ENCODE data around the gene VPS13D. TPM values are rescaled to one million over a fixed set of nuclear protein-coding genes. Genes with fewer than 3 reads are reported as not detected.
"Not testable (repeated sequence)": the region's sequence is repeated elsewhere in the genome, so short reads cannot be mapped to it uniquely, and the experiment has no call there.

VPS13D gene
- total RNA-seq, 4 donors from 2014 or later, result 60.9 to 91.6 (median 71.6) TPM

- Histone ChIP-seq H3K27ac (no peak overlapping the region), H3K27me3 (no peaks in the 10 kb centered on the region), H3K9me3 (no peaks in the 10 kb centered on the region), H3K4me1 (peaks cover 13 to 18% of the 10 kb centered on the region in 2 donors), H3K4me3 (no peak overlapping the region), H3K36me3 (no peaks in the 10 kb centered on the region)
- TF ChIP-seq CTCF (IDR thresholded peaks at IDR 0.05 in 4 of 5, conservative IDR thresholded peaks at IDR 0.05 in 1 of 5), result no peak
- no peak for TF ChIP-seq POLR2A (IDR thresholded peaks at IDR 0.05)
- no peak for ATAC-seq
- DNase-seq, result no peak
- in situ Hi-C loops (cut with MboI; ENCODE audit: low sequenced_read_pairs in 4 of 4) (no loop called here), intact Hi-C loops (cut with DNase I; ENCODE audit: low total_unique reads) (no loop called here)
Observed at GRCh38 chr1:12537294-12537693, 307.5 kb downstream of the VPS13D start.

- no peak overlapping the region for H3K27ac ChIP-seq
- no peak for TF ChIP-seq CTCF (IDR thresholded peaks at IDR 0.05 in 4 of 5, conservative IDR thresholded peaks at IDR 0.05 in 1 of 5)
- no peak for TF ChIP-seq POLR2A (IDR thresholded peaks at IDR 0.05)
- in situ Hi-C loops (cut with MboI; ENCODE audit: low sequenced_read_pairs in 4 of 4), result no loop called here
Observed at GRCh38 chr1:12537906-12538461, 308.2 kb downstream of the VPS13D start.

GRCh38 chr1:12538536-12538935 is 308.7 kb downstream of the VPS13D start:
- H3K27me3 ChIP-seq; H3K36me3 ChIP-seq; ATAC-seq; H3K9me3 ChIP-seq; in situ Hi-C loops (cut with MboI; ENCODE audit: low sequenced_read_pairs in 4 of 4); H3K4me3 ChIP-seq; H3K27ac ChIP-seq; DNase-seq: not testable (repeated sequence)
- peaks cover 13 to 18% of the 10 kb centered on the region in 2 donors for H3K4me1 ChIP-seq
- intact Hi-C loops (cut with DNase I; ENCODE audit: low total_unique reads), result loop anchor here (2.0 kb wide), 1 partner anchor 56 kb away; no protein-coding TSS in a partner anchor

More at GRCh38 chr1:12537906-12538461, 308.2 kb downstream of the VPS13D start:
- intact Hi-C loops (cut with DNase I; ENCODE audit: low total_unique reads), result loop anchor here (2.0 kb wide), 1 partner anchor 57 kb away; no protein-coding TSS in a partner anchor
- no peaks in the 10 kb centered on the region for H3K27me3 ChIP-seq
- no peak overlapping the region for H3K4me3 ChIP-seq
- H3K36me3 ChIP-seq, result no peaks in the 10 kb centered on the region
- ATAC-seq (no peak), DNase-seq (no peak)
- H3K4me1 ChIP-seq, result peaks cover 13 to 18% of the 10 kb centered on the region in 2 donors
- H3K9me3 ChIP-seq, result no peaks in the 10 kb centered on the region

- intact Hi-C loops (cut with DNase I; ENCODE audit: low total_unique reads) (loop anchor here (2.0 kb wide), 1 partner anchor 55 kb away; no protein-coding TSS in a partner anchor), in situ Hi-C loops (cut with MboI; ENCODE audit: low sequenced_read_pairs in 4 of 4) (no loop called here)
- ATAC-seq (no peak), DNase-seq (no peak)
- Histone ChIP-seq H3K4me1 (peaks cover 13 to 18% of the 10 kb centered on the region in 2 donors), H3K9me3 (no peaks in the 10 kb centered on the region), H3K27me3 (no peaks in the 10 kb centered on the region), H3K27ac (peak overlapping the region; percentile 75 to 83 (median 81)), H3K4me3 (no peak overlapping the region), H3K36me3 (no peaks in the 10 kb centered on the region)
- TF ChIP-seq POLR2A (IDR thresholded peaks at IDR 0.05), result no peak
- TF ChIP-seq CTCF (IDR thresholded peaks at IDR 0.05 in 4 of 5, conservative IDR thresholded peaks at IDR 0.05 in 1 of 5), result no peak
Observed at GRCh38 chr1:12539320-12539704, 309.5 kb downstream of the VPS13D start.

- no peaks in the 10 kb centered on the region for H3K36me3 ChIP-seq
Observed at GRCh38 chr1:12539705-12540579, 310.1 kb downstream of the VPS13D start.

More at GRCh38 chr1:12539705-12540579, 310.1 kb downstream of the VPS13D start:
- H3K27me3 ChIP-seq, result no peaks in the 10 kb centered on the region
- TF ChIP-seq POLR2A (IDR thresholded peaks at IDR 0.05), result peak in 1 of 2 donors; percentile 12
- no peak for TF ChIP-seq CTCF (IDR thresholded peaks at IDR 0.05 in 4 of 5, conservative IDR thresholded peaks at IDR 0.05 in 1 of 5)
- intact Hi-C loops (cut with DNase I; ENCODE audit: low total_unique reads) (loop anchor here (1.0 to 5.0 kb wide), 3 partner anchors 55 to 88 kb away; no protein-coding TSS in a partner anchor), in situ Hi-C loops (cut with MboI; ENCODE audit: low sequenced_read_pairs in 4 of 4) (loop anchor here in 1 of 4 donors (10.0 kb wide), 1 partner anchor 55 kb away; no protein-coding TSS in a partner anchor)
- peak overlapping the region; percentile 75 to 83 (median 81) for H3K27ac ChIP-seq
- no peaks in the 10 kb centered on the region for H3K9me3 ChIP-seq
- ATAC-seq, result peak; percentile 83 to 91
- peaks cover 13 to 18% of the 10 kb centered on the region in 2 donors for H3K4me1 ChIP-seq
- DNase-seq, result peak; percentile 77 to 89
- H3K4me3 ChIP-seq, result peak overlapping the region; percentile 22 to 40 (median 37)
